HG03066 (cell line): ENCODE results near the gene TARS2.

Experiments used
- ATAC-seq: cut with Tn5 transposase; IDR thresholded peaks from one replicate; pipeline ENCODE4 v1.9.1; 2021; ENCODE audit warnings: low read depth; ENCODE audit not compliant: unreplicated experiment

TARS2 gene

DNA sequence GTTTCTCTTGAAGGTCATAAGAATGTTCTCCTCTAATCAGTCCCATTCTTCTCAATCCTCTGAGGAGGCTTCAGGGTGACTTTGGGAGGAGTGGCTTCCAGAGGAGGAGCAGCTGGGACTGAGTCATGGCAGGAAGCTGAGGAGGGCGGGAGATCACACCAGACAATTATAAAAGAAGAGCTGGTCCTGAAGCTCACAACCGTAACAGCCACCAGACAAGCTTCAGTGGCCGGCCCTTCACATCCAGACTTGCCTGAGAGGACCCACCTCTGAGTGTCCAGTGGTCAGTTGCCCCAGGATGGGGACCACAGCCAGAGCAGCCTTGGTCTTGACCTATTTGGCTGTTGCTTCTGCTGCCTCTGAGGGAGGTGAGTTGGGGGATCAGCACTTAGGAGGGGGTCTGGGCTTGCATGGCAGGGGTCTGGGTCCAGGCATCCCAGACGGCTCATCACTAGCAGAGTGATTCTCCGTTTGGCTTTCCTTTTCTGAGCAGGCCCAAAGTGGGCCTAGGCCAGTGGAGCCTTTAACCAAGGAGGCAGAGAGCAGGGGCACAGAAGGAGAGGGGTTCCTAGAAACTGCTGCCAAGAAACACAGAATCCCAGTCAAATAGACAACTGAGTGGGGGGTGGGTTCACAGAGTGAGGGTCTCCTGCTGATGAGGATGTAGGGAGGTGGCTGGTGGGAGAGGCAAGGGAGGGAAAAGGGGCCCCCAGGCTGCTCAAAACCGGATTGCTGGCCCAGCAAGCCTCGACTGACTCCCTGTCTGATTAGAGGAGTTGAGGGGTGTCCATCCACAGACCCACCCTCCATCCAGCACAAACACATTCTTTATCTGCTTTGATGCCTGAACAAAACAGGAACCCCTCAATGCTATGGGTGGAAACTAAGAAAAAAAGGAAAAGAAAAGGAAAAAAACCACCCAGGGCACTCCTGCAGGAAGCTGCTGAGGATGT lies 21.0 kb downstream of the TARS2 start, which contains the start of gene ECM1:
Gene ECM1 (plus strand): TSS at position 198 of the 953 bp plus-strand sequence. CDS start 101 bp downstream, at position 299.
- no peak for ATAC-seq

DNA sequence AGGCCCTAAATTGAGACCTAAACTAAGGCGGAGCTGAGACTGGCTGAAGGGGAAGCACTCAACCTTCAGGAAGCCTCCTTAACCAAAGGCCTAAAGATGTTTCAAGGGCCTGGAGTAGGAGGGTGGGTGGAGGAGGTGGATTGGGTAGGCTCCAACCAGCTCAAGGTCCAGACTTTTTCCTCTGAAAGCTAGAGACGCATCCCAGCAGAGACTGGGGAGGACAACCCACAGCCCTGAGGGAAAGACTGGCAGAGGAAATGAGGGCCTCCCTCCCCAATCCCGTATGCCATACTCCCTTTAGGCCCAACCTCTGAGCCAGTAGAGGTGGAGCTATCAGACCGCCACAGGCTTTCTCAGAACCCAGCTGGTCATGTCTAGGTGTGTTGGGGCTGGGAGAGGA lies 21.8 kb downstream of the TARS2 start:
- ATAC-seq = no peak

DNA sequence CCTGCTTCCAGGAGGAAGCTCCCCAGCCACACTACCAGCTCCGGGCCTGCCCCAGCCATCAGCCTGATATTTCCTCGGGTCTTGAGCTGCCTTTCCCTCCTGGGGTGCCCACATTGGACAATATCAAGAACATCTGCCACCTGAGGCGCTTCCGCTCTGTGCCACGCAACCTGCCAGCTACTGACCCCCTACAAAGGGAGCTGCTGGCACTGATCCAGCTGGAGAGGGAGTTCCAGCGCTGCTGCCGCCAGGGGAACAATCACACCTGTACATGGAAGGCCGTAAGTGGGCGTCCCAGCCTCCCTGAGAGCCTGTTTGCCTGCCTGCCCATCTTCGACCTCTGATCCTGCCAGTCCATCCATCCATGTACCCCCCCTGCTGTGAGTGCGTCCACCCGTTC lies 24.3 kb downstream of the TARS2 start:
- ATAC-seq = no peak

DNA sequence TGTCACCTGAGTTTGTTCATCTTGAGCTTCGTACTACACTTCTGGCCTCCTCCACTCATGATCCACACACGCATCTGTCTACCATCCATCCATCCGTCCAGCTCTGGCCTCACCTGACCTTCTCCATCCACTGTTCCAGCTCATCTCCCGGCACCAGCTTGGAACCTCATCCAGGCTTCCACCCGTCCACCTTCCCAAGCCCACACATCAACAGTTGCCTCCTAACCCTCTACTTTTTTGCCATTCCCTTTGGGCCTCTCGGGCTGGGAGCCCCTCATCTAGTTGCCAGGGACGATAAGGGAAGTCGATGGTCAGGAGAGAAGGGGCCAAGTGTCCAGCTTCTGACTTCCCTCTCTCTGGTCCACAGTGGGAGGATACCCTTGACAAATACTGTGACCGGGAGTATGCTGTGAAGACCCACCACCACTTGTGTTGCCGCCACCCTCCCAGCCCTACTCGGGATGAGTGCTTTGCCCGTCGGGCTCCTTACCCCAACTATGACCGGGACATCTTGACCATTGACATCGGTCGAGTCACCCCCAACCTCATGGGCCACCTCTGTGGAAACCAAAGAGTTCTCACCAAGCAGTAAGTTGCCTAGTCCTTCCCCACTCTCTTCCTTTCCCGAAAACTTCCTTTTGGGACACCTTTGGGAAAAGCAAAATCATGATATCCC lies 24.9 kb downstream of the TARS2 start:
- no peak for ATAC-seq

DNA sequence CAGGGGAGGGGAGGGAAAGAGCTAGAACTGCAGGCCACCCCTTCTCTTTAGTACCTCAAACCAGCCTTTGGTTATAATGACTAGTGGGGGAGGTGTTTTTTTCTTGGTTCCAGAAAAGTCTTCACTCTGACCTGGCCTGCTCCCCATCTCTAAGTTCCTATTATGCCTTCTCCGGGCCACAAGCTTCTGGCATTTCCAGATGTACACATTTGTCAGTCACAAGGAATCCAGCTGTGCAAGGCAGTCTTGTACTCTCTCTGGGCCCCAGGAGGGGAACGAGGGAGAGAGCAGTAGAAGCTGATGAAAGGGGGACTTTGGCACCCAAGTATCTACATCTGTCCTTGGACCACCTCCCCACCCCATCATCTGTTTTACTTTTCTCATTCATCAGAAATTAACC lies 25.6 kb downstream of the TARS2 start:
- ATAC-seq = no peak

DNA sequence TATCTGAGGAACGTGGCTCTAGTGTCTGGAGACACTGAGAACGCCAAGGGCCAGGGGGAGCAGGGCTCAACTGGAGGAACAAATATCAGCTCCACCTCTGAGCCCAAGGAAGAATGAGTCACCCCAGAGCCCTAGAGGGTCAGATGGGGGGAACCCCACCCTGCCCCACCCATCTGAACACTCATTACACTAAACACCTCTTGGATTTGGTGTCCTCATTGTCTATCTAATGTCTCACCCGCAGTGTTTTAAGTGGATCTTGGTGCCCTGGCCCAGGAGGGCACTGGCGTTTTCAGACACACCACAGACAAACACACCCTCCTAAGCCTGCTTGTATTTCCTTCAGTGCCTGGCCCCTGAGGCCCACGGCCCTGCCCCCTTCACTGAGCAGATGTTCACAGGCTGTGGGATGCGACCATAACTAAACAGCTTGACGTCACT lies 26.2 kb downstream of the TARS2 start:
- no peak for ATAC-seq

DNA sequence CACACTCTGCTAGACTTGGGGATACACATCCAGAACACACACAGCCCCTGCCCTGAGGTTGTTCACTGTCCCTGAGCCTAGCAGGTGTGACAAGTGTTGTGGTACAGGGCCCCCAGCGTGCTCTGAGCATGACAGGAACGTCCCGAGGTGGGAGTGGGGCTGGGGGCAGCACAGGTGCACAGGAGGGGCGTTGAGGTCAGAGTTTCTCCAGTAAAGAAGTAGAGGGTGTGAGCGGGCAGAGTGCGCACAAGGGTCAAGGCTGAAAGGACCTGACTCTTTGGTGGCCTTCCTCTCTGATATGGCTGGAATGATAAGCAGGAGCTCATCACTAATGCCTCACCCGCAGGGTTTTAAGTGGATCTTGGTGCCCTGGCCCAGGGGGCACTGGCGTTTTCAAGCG lies 27.0 kb downstream of the TARS2 start:
- ATAC-seq = no peak

DNA sequence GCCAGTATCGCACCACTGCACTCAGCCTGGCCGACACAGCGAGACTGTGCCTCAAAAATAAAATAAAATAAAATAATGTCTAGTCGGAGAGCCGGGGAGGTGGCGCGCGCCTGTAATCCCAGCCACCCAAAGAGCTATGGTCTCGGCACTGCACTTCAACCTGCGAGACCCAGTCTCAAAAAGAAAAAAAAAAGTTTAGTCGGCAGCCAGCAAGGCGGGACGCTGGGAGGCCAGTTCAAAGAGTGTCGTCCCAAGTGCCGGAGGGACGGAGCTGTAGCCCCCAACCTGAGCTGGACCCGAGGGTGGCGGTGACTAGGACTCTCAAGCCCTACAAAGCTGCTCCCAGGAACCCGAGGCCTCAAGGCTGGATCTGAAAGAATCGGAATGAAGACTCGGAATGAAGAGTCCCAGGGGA lies 27.7 kb downstream of the TARS2 start:
- no peak for ATAC-seq

DNA sequence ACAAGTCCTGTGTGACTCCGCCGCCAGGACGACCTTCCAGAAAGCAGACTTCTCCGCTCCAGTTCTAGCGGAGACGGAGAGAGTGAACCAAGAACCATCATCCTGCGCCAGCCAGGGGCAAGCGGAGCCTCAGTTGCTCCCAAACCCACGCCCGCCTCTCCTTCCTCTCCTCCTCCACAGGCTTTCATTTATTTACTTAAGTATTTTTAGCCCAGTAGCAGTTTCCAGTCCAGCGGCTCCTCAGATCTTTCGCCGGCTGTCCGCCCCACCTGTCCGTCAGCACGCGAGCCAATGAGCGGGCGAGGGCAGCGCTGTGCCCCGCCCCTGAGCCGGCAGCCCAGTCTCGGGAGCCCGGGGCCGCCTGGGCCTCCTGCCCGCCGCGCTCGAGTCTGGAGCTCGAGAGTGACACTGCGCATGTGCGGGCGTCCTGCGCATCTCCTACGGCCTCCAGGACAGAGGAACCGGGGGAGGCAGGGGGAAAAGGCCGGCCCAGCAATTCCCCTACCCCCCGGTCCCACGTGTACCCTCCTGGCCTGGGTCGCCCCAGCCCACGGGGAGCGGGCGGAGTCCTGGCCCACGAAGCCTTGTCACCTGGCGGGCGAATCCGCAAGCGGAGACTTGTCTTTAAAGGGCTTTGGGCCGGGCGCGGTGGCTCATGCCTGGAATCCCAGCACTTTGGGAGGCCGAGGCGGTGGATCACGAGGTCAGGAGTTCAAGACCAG lies 28.3 kb downstream of the TARS2 start, which contains the start of gene FALEC:
Gene FALEC (plus strand): TSS at position 425 of the 722 bp plus-strand sequence.
- ATAC-seq = peak; percentile 98

DNA sequence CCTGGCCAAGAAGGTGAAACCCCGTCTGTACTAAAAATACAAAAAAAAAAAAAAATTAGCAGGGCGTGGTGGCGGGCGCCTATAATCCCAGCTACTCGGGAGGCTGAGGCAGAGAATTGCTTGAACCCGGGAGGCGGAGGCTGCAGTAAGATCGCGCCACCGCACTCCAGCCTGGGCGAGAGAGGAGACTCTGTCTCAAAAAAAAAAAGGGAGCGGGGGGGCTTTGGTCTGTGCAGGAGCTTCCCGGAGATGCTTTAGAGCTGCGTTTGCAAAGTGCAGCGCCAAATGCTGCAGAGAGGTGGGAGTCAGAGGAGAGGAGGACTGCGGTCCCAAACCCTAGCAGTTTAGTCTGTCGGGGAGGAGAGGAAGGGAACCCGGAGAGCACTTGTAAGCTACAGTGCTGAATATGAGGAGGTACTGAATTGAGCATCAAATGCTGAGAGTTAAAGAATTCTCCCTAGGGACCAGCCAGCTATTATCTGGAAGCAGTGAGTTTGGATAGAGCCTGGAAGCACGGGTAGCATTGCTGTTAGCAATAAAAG lies 28.9 kb downstream of the TARS2 start:
- ATAC-seq = no peak

DNA sequence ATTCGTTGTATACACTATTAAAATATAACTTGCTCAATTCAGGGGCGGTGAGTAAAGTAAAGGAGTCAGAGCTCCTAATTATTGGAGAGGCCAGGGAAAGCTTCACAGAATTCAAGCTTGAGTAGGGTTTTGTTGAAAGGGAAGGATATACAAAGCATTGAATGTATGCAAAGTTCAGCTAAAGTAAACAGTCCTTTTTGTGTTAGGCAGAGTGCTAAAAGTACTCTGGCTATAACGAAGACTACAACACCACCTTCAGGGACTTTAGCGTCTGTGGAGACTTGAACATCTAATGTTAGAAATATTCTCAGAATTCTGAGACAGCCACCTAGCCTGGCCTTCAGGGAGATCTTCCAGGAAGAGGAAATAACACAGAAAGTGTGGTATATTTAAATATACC lies 29.4 kb downstream of the TARS2 start:
- no peak for ATAC-seq

DNA sequence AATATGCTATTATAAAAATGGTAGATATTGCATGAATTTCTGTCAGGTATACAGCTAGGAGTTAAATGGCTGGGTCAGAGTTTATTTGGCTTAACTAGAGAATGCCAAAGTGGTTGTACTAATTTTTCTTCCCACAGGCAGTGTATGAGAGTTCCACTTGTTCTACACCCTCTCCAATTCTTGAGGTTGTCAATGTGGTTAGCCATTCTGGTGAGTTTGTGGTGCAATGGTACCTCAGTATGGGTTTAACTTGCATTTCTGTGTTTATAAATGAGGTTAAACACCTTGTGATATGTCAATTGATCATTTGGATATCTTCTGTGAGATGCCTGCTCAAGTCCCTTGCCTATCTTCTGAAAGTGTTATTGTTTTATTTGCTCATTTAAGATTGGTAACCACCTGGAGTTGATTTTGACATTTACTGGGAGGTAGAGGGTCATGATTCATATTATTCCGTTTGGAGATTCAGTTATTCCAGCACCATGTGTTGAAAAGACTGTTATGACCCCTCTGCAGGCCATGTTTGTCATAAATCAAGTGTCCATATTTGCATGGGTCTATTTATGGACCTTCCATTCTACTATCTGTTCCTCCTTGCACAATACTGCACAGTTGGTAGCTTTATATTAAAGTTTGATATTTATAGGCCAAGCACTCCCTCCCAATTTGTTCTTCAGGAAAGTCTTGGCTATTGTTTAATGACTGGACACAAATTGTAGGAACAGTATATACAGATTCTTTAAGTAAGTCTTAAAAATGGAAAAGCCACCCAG lies 34.2 kb downstream of the TARS2 start:
- ATAC-seq = no peak

DNA sequence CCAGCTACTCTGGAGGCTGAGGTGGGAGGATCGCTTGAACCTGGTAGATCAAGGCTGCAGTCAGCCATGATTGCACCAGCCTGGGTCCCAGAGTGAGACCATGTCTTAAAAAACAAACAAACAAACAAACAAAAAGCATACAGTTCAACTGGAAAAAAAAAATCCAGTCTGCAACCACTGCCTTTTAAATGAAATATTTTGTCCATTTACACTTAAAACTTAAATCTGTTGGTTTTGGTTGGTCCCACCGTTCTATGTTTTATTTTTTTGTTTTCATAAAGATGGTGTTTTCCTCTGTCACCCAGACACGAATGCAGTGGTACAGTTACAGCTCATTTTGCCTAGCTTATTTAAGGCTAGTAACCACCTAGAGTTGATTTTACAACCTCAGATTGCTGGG lies 38.1 kb downstream of the TARS2 start:
- ATAC-seq = no peak

DNA sequence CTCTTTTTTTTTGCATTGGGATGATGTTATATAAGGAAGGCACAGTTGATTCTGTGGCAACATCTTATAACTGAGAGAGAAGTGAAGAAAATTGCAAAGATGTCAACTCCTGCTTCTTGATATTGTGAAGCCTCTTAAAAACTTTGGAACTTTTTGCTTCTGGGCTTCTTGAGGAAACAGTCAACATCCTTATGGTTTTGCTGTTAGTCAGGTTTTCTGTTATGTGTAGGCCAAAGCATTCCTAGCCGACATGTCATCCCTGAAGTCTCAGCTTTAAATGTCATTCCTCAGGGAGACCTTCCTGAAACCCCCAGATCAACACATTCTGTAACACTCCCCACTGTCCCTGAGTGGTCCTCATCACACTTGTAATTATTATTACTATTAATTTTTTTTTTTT lies 41.0 kb downstream of the TARS2 start:
- no peak for ATAC-seq

DNA sequence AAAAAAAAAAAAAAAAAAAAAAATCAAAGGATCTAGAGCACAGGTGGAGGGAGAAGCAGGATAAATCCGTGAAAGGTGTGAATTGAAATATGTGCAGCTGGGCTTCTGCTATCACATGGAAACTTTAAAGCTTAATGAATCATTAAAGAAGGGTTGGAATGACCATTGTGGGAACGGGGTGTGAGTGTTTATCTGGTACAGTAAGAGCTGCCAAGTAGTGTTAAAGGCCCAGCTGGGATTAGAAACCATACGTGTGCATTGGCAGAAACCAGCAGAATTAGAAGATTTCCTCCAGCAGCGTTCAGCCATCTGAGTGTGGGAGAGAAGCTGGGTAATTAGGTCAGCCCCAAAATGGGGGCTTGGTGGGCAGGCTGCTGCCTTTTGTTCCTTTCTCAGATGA lies 41.8 kb downstream of the TARS2 start:
- ATAC-seq = no peak

DNA sequence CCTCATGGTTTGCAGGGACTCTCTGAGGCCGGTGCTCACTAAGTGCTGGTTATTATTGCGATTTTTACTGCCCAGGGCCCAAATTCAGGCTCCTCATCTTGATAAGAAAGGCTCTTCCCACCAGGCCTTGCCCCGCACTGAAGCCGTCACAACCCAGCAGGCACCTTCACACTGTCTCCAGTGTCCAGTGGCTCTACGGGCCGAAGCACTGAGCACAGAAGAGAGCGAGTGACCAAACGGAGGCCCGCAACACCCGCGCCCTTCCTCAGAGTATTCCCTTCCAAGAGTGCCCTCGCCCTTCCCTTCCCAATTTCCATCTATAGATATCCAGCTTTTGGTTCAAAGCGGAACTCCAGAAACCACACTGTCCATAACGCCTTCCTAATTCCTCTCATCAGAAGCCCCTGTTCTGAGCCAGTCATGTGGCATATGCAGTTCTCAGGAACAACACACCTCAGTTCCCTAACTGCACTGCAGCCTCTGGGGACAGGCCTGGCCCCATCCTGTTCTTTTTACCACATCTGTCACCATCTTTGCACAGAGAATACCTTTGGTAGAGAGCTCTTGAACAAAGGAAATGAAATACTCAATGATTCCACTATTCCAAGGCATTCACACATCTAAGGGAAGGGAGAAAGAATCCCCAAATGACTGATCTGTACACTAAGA lies 43.4 kb downstream of the TARS2 start:
- ATAC-seq = no peak

DNA sequence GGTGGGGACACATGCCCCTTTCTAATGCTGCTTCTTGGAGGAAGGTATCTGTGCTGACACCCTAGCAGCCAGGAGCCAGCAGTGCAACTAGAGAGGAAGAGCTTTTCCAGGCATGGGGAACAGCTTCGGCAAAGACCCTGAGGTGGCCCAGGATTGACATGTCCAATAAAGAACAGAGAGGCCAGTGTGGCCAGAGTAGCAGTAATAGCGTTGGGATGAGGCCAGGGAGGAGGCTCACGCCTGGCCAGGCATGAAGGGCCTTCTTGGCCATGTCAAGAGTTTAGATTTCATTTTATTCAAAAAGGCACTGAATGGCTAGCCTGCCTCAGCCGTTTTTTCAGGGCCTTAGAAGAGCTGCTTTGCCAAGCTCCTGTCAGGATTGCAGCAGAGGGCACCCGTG lies 45.6 kb downstream of the TARS2 start:
- ATAC-seq = no peak

DNA sequence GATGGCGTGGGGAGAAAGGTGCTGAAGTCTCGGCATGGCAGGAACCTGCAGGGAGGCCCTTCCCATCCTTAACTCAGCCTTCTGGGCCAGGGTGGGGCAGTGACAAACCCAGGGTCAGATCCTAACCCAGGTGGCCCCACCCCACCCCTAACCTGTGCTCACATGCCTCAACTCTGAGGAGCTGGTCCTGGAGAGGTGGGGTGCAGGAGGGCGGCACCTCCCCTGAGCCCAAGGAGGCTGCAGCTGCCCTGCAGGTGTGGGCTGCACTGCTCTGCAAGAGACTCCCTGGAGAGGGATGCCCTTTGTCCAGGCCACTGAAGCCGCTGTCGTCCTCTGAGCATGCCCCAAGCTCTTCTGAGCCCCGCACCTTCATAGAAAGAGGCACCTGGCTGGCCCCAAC lies 46.8 kb downstream of the TARS2 start:
- ATAC-seq = no peak

DNA sequence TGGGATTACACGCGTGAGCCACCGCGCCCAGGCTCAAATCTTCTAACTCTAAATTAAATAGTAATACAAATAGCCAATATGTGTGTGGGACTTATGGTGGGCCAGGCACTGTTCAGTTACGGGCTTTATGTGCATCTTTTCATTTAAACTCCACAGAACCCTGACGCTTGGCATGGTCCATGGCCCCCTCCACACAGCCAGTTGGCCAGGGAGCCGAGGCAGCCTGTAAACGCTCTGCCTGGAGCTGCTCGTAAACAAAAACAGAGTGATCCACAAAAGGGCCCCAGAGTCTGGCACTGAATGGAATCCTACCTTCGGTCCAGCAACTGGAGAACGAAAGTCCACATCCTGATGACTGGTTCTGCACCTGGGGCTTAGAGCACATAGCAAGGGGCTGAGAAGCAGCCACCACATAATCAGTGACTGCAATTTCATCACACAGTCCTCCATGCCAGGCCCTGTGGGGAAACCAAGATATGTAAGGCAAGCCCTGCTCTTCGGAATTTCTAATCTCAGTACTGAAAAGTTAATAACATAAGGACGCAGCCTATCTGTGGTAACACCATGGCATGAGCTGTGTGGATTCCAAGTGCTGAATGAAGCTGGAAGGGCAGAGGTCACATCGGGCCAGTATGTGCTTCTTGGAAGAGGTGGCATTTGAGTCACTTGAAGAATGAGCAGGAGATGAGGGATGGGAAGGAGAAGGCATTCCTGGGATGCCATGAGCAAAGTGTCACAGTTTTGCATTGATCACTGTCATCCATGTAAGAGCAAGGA lies 48.5 kb downstream of the TARS2 start:
- no peak for ATAC-seq
